Fibroblast of villous mesenchyme (primary cell): Measurements from ENCODE around the gene BICD1. TPM values are rescaled to one million over a fixed set of nuclear protein-coding genes. Genes with fewer than 3 reads are reported as not detected.
A peak's percentile ranks its signal among the peaks of the same experiment; 100 is the strongest.

Experiments
- DNase-seq: peaks from one replicate; pipeline ENCODE4 v3.0.0-alpha.2; 2010; ENCODE audit warnings: low read depth
- H3K4me3 ChIP-seq: 2 replicates; pipeline ENCODE4 v1.5.1; 2011; ENCODE audit warnings: low read depth, mild to moderate bottlenecking, low read length
- CTCF ChIP-seq: IDR thresholded peaks from 2 replicates; pipeline ENCODE4 v1.5.1; 2012; ENCODE audit warnings: low read depth, mild to moderate bottlenecking, low read length; ENCODE audit not compliant: insufficient read depth
- total RNA-seq: library from RNA; depleted of rRNA; stranded (reverse); fragments of >200 nt; gene quantifications from 2 replicates; pipeline ENCODE4 v1.2.3, GENCODE V29; 2012

Gene BICD1
- total RNA-seq: 18.4 and 24.6 TPM in 2 replicates

- peak; percentile 92 for DNase-seq
- peak within 1 kb of the TSS; percentile 94 for H3K4me3 ChIP-seq
- TF ChIP-seq CTCF: peak; percentile 31
These were observed at the start of gene BICD1 for GRCh38 chr12:32106517-32107358. Gene BICD1, plus strand, starts transcription at chr12:32106847. Its CDS starts 485 bp downstream, at chr12:32107332.

GRCh38 chr12:32061033-32061432 is 45.6 kb upstream of the BICD1 start:
- DNase-seq: no peak
- no peak overlapping the region for H3K4me3 ChIP-seq
- no peak for TF ChIP-seq CTCF

DNA sequence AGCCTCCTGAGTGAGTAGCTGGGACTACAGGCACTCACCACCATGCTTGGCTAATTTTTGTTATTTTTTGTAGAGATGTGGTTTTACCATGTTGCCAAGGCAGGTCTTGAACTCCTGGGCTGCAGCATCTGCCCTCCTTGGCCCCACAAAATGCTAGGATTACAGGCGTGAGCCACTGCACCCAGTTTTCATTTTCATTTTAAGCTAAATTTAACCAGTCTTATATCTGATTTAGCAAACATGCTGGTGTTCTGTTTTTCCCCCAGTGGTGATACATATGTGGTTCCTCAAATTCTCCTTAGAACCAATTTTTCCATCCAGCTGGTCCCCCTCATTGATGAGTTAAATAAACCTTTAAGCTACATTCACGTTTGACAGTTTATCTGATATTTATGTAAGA is 43.8 kb upstream of the BICD1 start:
- TF ChIP-seq CTCF: no peak
- DNase-seq: no peak

GRCh38 chr12:32063796-32064195 is 42.9 kb upstream of the BICD1 start:
- TF ChIP-seq CTCF: no peak
- DNase-seq: no peak
- no peak overlapping the region for H3K4me3 ChIP-seq

More for the DNA sequence above, 43.8 kb upstream of the BICD1 start:
- no peak overlapping the region for H3K4me3 ChIP-seq

DNA sequence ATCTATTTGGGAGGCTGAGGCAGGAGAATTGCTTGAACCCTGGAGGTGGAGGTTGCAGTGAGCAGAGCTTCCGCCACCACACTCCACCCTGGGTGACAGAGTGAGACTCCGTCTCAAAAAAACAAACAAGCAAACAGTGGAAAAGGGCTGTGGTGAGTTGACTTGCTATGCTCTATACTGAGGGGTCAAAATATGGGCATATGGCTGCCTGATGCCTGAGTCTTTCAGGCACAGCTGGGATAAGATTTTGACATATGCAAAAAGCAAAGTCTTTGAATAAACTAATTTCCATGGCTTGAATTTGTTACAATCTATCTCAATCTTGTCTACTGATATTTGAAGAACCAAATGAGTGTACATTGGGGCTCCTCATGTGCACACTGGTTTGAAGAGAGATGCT is 40.4 kb upstream of the BICD1 start:
- DNase-seq: no peak
- H3K4me3 ChIP-seq: no peak overlapping the region
- no peak for TF ChIP-seq CTCF

- H3K4me3 ChIP-seq: no peak overlapping the region
- no peak for TF ChIP-seq CTCF
- DNase-seq: no peak
These were observed 37.6 kb upstream of the BICD1 start for GRCh38 chr12:32069071-32069470.
